ENCODE data around the gene OR13J1.

The OR13J1 gene

DNA sequence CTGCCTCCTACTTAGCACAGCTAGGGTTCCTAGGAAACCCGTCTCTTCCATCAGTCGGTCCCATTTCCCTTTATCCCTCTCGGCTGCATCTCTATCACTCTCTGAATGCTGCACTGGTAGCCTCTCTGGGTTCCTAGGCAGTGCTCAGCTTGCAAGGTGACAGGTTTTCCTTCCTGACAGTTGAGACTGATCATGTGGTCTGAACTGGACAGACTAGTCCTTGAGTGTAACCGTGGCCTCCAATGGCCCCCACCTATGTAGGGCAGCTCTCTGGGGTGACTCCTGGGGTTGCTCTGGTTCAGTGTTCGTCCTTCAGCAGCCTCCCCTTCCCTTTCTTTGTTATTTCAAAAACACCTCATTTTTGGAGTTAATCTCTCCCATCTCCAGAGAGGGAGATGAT is 37.4 kb downstream of the OR13J1 start:
- no peak for DNase-seq (ENCODE audit: low read depth in 2 of 2)

- DNase-seq (ENCODE audit: low read depth in 2 of 2): no peak
Measured at GRCh38 chr9:35831040-35831439, 39.2 kb downstream of the OR13J1 start.

GRCh38 chr9:35829764-35830096 is 40.5 kb downstream of the OR13J1 start:
- no peak for DNase-seq (ENCODE audit: low read depth in 2 of 2)

GRCh38 chr9:35829084-35829763 is 41.0 kb downstream of the OR13J1 start, which contains the start of gene TMEM8B:
TMEM8B (plus strand) TSS chr9:35829228; CDS start chr9:35829448, 220 bp downstream.
- DNase-seq (ENCODE audit: low read depth in 2 of 2): peak; percentile 82 to 93

DNA sequence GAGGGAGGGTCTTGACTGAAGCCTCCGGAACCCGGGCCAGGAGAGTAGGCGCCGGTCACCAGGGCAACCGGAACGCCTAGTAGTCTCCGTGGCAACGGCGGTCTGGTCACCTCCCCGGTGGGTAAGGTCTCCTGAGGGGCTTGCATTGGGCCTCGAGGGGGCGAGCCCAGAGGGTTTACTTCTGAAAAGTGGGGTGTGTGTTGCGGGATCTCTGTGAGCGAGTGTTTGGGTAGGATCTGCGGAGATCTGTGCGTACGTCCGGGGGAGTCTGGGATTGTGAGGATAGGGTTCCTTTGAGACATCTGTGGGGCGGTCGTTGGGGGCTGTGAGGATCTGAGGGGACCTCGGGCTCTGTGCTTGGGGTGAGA is 41.5 kb downstream of the OR13J1 start, which contains the start of gene FAM221B:
Gene FAM221B (minus strand): TSS at position 17 of the 368 bp plus-strand sequence. CDS start 2,571 bp downstream, outside the sequence.
- DNase-seq (ENCODE audit: low read depth in 2 of 2): no peak

DNA sequence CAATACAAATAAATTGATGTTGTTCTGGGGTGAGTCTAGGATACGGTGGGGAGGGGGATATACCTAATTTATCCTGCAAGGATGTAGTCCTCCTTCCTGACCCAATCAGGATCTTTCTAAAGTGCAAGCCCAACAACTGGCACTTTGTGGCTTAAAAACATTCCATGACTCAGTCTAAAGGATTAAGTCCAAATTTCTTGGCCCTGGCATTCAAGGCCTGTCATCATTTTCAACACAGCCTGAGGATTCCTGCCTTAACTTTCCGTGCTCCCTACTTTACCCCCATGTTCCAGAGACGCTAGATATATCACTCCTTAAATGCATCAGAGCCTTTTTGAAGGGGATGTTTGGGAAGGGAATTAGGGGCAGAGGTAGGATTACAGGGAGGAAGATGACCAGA is 42.7 kb downstream of the OR13J1 start:
- DNase-seq (ENCODE audit: low read depth in 2 of 2): no peak

- DNase-seq (ENCODE audit: low read depth in 2 of 2): no peak
Measured at GRCh38 chr9:35826071-35826701, 44.0 kb downstream of the OR13J1 start.

- DNase-seq (ENCODE audit: low read depth in 2 of 2): no peak
Measured at GRCh38 chr9:35822926-35823325, 47.3 kb downstream of the OR13J1 start.

GRCh38 chr9:35820076-35820475 is 50.1 kb downstream of the OR13J1 start:
- no peak for DNase-seq (ENCODE audit: low read depth in 2 of 2)
